NCI-H2196 (cell line): ENCODE data around the gene FFAR2.
"Not testable (repeated sequence)": the region's sequence is repeated elsewhere in the genome, so short reads cannot be mapped to it uniquely, and the experiment has no call there.

Source experiments
- DNase-seq: peaks from one replicate; lab custom pipeline; 2025; ENCODE audit not compliant: unreplicated experiment; lab: John Stamatoyannopoulos, UW

The FFAR2 gene

DNA sequence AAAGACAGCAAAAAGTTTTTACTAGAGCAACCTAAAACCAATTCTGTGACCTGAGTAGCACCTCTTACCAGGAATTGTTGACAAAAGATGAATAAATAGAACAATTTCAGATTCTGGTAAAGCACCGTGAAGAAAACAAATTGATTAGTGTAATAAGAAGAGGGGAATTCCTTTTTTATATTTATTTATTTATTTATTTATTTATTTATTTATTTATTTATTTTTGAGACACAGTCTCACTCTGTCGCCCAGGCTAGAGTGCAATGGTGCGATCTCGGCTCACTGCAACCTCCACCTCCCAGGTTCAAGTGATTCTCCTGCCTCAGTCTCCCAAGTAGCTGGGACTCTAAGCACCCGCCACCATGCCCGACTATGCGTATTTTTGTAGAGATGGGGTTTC is 24.7 kb upstream of the FFAR2 start:
- DNase-seq: not testable (repeated sequence)

DNA sequence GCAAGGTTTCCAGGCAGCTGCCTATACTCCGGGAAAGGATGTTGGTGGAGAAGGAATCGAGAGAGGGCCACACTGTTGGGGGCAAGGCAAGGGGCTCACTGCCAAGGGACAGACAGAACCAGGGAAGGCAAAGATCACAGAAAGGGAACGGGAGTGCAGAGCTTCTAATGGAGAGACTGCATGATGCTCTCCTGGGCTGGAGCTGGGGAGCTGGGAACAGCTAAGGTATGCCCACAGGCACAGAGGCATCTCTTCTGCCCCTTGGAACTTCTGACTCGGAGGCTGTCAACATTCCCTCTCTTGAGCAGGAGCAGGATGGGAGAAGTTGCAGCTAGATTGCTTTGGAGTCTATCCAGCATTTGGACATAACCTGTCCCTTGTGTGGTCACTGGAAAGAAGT is 22.4 kb upstream of the FFAR2 start:
- no peak for DNase-seq

DNA sequence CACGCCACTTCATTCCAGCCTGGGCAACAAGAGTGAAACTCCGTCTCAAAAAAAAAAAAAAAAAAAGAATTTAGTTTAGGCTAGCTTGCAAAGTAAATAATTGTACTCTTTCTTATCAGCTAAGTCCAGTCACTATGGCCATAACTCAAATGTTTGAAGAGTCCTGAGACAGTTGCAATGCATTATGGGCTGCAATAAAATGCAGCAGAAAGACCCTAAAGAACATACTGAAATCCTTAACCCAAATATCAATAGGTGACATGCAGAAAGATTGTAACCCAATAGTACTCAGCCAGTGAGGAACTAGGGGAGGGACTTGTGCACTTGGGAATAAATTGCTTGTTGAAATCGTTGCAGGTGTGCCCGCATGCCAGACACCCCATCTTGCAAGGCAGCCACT is 20.9 kb upstream of the FFAR2 start:
- DNase-seq: no peak

DNA sequence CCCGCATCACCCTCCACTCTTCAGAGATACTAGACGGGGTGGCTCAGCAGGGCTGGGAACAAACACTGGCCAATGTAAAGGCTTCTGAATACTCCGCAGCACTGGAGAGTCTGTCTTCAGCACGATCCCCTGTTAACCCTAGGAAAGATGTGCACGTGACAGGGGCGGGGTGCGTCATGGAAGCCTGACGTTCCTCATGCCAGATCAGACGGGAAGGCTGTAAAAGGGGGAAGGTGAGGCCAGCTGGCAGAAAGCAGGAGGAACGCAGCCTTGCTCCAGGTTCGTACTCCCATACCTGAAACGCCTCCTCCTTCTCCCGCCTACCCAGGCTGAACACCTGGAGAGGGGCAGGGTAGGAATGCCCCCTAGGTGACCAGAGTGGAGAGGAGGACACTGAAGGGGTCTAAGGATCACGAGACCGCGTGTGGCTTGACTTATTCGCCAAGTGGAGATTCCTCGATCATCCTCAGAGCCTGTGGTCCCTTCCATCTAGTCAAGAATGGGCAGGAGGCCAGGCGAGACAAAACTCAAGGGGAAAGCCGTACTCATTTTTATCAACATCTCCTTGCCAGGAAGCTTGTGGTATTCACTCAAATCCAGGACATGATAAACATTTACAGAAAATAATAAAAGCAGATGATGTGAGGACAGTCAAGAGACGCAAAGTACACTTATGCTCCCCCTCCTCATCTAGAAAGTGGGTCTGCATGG is 18.2 kb upstream of the FFAR2 start:
- no peak for DNase-seq

DNA sequence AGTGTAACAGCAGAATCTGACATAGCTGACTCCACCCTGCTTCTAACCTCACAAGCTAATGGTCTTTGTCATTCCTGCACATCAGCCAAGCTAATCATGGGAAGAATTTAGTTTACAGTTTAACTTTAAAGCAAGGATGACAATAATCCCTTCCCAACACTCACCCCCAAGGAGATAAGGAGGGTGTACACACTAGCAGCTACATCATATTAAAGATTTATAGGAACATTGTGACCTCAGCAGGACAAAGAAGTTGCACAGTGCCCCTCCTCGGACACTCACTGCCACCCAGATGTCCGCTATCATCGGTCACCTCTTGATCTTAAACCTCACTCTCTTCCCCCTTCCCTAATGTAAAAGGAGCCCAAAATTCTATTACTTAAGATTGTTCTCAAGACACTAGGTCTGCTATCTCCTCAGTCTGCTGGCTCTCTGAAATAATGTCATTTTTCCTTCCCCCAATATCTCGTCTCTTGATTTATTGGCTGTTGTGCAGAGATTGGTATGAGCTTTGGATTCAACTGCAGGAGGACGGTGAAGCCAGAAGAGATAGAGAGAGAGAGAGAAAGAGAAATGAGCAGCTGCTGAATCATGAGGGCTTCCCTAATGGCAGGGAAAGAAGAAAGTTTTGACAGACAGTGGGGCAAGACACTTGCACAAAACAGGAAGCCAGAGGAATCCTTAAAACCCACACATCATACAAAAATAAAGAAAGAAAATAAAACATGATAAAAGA is 17.5 kb upstream of the FFAR2 start:
- DNase-seq: no peak

DNA sequence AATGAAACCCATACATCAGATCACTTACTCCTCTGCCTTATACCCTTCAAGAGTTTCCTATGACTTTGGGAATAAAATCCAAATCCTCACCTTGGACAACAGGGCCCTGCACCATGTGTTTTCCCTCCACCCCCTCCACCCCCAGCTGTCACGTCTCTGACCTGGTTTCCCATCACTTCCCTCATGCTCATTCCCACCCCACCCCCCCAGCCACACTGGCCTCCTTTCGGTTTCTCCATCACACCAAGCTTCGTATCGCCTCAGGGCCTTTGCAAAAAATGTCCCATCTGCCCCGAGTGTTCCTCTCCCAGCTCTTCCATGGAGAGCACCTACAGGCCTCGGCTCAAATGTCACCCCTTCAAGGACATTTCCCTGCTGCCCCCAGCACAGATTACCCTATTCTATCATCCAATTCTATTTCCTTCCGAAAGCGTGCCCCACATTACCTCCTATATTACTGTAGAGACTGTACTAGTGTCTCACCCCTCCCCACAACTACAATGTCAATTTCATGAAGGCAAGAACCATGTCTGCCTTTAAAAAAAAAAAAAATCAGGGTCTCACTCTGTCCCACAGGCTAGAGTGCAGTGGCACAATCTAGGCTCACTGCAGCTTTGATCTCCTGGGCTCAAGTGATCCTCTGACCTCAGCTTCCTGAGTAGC is 16.8 kb upstream of the FFAR2 start:
- no peak for DNase-seq

DNA sequence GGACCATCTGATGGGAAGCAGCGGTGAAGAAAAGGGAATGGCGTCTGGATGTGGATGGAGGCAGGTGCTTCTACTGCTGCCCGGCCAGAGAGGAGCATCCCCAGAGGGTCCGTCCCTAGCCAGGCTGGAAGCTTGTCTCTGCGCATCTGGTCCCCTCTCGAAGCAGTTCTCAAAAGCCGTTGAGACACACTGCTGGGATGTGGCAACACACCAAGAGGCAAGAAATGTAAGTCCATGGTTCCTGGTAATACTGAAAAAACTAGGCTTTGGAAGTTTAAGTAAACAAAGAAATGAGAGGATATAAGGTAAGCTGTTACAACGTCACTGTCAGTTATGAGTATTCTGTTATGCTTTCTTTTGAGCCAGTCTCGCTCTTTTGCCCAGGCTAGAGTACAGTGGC is 15.1 kb upstream of the FFAR2 start:
- no peak for DNase-seq

DNA sequence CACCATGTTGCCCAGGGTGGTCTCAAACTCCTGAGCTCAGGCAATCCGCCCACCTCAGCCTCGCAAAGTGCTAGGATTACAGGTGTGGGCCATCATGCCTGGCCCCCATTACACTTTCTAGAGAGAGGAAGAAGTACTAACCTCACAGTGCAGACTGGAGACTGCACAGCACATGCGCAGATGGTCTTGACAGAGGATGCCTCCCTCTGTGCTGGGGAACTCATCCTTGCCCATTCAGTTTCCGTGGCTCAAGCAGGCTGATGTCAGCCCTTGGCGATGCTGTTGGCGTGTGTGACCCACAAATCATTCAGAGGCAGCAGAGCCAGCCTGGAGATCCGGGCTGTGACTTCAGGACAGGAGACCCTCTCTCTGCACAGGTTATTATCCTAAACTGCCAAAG is 14.6 kb upstream of the FFAR2 start:
- no peak for DNase-seq

DNA sequence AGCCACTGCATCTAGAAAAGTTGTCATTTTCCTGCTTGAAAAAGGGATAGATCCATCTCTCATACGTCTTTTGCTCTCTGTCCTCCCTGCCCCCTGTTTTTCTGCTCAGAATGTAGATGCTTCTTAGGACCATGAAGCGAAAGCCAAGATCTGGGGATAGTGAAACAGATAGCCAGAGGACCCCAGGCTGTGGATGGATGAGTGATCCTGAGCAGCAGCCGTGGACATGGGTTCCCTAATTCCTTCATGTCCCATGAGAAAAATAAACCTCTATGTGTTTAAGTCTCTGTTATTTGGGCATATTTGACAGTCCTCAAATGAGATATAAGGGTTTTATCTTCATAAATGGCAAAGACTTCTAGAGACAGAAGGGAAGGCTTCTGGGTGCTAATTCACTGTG is 12.2 kb upstream of the FFAR2 start:
- DNase-seq: no peak

DNA sequence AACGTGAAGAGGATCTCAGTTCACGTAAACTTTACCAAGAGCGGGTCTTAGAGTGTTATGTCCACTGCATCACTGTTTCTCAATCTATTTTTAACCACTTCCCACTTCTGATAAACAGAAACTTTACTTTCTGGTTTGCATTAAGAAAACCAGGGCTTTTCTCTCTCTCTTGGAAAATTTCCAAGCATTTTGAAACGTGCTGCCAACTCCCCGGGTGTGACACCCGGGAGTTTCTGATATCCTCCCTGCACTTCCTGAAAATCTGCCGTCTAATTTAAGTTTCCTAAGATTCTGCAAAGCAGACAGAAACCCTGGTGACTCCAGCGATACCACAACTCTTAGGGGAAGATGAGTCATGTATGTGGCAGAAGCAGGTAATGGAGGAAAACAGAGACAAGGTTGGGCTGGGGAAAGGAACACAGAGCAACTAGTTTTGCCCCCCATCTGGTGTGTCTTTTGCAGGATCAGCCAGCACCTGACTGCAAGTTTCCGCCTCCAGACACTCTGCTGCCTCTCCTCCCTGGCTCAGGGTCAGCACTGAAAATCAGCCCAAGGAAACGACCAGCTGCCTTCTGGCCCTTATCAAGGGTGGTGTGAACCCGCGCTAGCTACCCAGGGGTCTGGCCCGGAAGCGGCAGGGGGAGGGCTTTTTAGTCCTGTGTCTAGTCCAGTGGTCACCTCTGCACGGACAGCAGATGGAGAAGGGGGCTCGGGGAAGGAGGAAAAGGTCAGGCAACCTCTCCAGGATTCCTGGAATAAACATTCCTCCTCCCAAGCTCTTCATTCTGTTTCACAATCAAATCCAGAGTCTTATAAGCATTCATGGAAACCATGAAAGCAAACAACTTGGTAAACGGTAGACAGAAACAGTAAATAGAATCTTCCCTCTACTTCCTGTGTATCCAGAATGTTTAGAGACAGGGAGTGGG is 11.3 kb upstream of the FFAR2 start:
- DNase-seq: no peak

DNA sequence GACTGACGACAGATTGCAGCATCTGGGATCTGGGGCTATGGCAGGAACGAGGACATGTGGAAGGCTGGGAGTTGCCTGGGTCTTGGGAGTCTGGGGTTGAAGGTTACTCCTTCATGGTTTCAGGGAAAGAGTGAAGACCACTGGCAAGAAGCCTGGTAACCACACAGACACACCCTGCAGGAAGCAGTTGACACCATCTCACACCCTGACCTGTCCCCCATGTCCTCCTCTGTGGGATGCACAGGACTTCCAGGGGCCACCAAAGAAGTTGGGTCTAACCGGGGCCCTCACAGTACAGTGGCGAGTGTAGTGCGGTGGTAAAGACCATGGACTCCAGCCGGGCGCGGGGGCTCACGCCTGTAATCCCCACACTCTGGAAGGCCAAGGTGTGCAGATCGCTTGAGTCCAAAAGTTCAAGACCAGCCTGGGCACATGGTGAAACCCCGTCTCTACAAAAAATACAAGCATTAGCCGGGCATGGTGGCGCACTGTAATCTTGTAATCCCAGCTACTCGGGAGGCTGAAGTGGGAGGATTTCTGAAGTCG is 10.6 kb upstream of the FFAR2 start:
- DNase-seq: no peak

DNA sequence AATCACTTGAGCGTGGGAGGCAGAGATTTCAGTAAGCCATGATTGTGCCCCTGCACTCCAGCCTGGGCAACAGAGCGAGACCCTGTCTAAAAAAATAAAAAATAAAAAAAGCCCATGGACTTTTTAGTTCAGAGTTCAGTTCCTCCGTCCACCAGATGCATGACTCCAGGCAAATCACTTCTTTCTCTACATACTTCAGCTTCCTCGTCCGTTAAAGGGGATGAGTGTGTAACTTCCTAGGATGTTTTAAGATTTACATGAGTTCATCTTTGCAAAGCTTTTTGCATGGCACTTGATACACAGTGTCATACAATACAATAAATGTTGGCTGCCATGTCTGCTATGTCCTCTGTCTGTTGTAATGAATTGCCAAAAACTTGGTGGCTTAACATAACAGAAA is 10.0 kb upstream of the FFAR2 start:
- DNase-seq: no peak

DNA sequence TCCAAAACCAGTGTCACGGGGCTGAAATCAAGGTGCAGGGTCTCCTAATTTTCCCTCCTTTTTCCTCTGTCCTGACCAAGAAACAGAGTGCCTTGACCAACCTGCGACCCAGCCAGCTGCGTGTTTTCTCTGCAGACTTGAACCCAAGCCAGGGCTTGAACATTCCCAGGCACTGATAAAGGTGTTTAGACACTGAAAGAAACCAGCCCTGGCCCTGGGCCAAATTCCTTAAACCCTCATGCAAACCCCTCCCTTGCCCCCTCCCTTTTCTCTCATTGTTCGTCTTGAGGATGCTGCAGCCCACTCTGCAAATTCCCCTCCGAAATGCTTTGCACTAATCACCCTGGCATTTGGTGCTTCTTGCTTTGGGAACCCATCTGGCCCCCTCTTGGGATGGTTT is 9.5 kb upstream of the FFAR2 start:
- DNase-seq: no peak

DNA sequence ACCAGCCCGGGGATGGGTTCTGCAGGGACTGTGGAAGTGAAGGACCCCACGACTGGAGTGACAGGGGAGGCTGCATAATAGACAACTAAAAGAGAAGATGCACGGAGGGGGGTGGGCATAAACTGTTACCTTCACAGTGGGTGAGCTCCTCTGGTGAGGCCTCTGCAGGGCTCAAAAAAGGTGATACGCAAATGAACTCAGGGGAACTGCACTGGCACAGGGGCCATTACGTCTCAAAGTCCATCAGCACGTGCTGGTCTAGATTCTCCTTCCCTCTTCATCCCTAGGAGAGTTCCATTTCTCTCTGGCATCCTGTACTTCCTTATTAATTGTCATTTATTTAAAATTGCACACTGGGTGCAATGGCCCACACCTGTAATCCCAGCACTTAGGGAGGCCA is 8.1 kb upstream of the FFAR2 start:
- no peak for DNase-seq

DNA sequence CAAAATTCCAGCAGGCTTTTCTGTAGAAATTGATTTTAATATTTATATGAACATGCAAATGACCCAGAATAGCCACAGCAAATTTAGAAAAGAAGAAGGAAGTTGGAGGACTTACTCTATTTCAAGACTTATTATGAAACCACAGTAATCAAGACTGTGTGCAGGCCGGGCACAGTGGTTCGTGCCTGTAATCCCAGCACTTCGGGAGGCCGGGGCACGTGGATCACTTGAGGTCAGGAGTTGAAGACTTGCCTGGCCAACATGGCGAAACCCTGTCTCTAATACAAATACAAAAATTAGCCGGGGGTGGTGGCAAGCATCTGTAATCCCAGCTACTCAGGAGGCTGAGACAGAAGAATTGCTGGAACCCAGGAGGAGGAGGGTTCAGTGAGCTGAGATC is 6.0 kb upstream of the FFAR2 start:
- DNase-seq: no peak

DNA sequence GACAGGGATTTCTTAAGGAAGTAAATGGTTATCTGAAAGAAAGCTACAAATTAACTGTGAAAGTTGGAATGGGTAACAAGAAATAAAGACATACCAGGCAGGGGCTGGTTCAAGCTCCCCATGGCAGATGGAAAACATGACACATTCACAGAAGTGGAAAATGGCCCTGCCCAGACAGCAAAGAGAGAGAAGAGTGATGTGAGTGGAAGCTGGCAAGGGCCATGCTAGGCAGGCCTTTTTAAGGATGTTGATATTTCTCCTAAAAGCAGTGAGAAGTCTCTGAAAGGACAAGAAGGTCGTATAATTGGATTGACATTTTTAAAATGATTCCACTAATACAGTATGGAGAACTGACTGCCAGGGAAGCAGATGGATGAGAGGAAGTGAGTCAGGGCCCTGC is 3.3 kb upstream of the FFAR2 start:
- no peak for DNase-seq

DNA sequence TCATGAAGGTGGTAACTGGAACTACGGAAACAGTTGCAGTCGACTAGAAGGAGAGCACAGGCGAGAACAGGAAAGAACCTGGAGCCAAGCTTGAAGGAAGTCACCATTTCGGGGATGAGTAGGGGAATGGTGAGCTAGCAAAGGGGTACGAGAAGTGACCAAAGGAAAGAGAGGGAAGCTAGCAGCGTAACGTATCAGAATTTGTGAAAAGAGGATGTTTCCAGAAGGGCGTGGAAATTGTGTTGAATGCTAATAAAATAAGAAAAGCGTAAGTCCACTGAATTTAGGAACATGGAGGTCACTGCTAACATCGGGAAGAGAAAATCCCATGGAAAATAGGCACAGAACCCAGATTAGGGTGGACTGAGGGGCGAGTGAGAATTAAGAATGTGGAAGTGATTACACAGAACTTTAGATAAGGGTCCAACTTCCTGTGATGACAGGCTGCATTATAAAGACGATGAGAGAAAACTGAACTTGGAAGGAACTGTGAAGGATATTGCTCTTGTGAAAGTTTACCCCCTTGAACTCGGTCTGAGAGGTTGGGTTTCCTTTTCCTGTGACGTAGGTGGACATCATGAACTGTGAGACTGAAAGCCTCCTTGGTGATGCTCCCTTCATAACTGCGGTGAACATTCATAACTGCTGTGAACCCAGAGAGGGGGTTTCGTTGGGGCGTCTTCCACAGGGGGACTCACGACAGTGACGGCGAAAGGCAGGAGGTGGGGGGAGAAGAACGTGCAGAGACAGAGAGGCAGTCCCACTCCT is 2.0 kb upstream of the FFAR2 start:
- no peak for DNase-seq

DNA sequence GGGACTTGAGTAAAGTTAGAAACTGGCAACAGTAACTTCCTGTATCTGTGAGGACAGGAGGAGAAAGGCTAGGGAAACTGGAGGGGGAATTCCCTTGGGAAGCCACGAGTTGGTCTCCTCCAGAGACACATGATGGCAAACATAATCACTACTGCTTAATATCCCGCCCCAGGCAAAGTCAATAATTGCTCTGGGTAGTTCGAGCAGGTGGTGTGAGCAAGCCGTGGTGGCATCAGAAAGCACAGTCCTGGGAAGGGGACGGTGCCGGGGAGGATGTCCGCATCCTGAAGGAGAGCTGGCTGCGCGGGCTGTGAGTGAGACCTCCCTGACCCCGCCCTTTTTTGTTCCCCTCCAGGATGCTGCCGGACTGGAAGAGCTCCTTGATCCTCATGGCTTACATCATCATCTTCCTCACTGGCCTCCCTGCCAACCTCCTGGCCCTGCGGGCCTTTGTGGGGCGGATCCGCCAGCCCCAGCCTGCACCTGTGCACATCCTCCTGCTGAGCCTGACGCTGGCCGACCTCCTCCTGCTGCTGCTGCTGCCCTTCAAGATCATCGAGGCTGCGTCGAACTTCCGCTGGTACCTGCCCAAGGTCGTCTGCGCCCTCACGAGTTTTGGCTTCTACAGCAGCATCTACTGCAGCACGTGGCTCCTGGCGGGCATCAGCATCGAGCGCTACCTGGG is 1.4 kb downstream of the FFAR2 start:
- DNase-seq: peak; percentile 49

DNA sequence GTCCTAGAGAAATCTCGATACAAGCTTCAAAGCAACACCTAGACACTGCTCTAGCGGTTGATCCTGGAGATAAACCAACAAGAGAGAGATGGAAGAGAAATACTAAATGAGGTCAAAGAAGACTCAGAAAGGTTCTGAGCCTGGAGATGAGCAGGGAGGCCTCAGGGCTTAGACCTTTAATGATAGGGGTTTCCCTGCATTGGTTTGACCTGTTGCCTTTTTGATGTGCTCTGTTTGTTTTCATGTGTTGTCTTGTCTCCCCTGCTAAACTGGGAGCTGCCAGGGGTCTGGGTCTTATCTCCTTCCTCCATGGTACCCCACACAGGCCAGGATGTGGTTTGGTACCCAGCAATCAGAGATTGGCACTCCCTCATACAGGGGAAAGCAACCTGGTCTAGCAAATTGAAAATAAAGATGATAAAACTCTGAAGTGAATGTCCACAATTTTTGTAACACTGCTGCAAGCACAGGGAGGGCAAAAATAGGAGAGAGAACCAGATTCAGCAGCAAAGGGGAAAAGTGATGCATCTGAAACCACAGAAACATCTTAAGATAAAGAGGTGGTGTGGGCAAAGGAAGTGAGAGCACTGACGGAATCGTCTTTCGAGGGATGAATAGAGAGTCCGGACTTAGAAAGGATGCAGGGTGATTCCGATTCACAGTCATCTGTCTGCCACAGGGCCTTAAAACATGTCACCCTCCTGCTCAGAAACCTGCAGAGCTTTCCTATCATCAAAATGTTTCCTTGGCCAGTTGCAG is 3.5 kb downstream of the FFAR2 start:
- DNase-seq: no peak
